Fibroblast of pulmonary artery (primary cell): ENCODE measurements around the gene KSR1.

Source experiments
- DNase-seq: peaks from one replicate; pipeline ENCODE4 v3.0.0-alpha.2; 2010; ENCODE audit warnings: low read depth
- H3K4me3 ChIP-seq: replicated peaks from 2 replicates; pipeline ENCODE4 v1.5.1; 2011; ENCODE audit warnings: low read depth, mild to moderate bottlenecking, control low read depth, low read length, moderate library complexity
- TF ChIP-seq, protein P1 (sequence below): IDR thresholded peaks from 2 replicates; pipeline ENCODE4 v1.5.1; 2011; ENCODE audit warnings: mild to moderate bottlenecking, control low read depth, low read length, inconsistent platforms; ENCODE audit errors: missing control alignments

Gene KSR1

GRCh38 chr17:27524594-27524993, 68.3 kb downstream of the KSR1 start:
- DNase-seq = no peak
- TF ChIP-seq, protein P1, sequence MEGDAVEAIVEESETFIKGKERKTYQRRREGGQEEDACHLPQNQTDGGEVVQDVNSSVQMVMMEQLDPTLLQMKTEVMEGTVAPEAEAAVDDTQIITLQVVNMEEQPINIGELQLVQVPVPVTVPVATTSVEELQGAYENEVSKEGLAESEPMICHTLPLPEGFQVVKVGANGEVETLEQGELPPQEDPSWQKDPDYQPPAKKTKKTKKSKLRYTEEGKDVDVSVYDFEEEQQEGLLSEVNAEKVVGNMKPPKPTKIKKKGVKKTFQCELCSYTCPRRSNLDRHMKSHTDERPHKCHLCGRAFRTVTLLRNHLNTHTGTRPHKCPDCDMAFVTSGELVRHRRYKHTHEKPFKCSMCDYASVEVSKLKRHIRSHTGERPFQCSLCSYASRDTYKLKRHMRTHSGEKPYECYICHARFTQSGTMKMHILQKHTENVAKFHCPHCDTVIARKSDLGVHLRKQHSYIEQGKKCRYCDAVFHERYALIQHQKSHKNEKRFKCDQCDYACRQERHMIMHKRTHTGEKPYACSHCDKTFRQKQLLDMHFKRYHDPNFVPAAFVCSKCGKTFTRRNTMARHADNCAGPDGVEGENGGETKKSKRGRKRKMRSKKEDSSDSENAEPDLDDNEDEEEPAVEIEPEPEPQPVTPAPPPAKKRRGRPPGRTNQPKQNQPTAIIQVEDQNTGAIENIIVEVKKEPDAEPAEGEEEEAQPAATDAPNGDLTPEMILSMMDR = no peak

GRCh38 chr17:27525316-27525715, 69.1 kb downstream of the KSR1 start:
- no peak overlapping the region for H3K4me3 ChIP-seq
- TF ChIP-seq, protein P1 = no peak
- DNase-seq = no peak

More at GRCh38 chr17:27524594-27524993, 68.3 kb downstream of the KSR1 start:
- no peak overlapping the region for H3K4me3 ChIP-seq

DNA sequence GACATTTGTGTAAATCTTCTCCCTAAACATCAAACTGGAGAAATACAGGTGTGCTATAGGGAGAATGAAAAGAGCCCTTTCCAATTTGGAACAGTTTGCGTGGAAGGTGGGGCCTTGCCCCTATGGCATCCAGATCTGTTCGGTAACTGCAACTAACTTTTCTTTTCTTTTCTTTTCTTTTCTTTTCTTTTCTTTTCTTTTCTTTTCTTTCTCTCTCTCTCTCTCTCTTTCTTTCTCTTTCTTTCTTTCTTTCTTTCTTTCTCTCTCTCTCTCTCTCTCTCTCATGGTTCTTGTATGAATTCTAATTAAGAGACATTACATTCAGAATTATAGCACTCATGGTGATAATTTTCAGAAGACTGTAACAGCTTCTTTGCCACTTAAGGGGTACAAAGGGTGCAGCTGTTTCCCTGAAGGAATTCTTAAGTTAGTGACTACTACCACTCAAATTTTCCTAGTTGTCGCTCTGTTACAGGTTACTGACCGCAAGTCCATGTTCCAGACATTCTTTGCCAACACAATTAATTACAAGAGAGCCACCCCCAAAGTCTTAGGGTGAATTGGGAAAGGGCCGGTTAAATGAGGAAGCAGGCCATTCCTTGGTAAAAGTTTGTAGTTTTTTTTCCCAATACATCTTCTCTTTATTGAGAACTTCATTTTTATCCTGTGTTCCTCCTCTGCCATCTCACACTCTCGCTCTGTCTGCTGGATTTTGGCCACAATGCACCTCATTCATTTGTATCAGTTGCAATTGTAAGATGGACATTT, 69.8 kb downstream of the KSR1 start:
- DNase-seq = no peak
- TF ChIP-seq, protein P1 = no peak
- H3K4me3 ChIP-seq = no peak overlapping the region

DNA sequence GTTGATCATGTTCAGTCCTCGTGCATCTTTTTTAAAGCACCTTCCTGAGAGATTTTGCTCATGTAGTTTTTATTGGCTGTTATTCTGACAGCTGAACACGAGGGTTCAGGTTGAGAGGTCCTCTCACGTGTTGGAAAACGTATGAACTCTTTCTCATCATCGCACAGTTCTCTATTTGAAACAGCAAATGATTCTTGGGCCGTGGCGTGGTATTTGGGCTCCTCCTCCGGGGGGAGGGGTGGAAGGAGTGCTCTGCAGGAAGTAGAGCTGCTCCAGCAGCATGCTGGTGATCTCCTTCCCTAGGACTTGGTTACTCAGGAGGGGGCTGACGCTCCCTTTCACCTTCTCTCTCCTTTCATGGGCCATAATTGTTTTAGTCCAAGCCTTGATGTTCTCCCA, 70.4 kb downstream of the KSR1 start:
- peak; percentile 52 for DNase-seq
- TF ChIP-seq, protein P1 = no peak
- no peak overlapping the region for H3K4me3 ChIP-seq

GRCh38 chr17:27529230-27529796, 73.1 kb downstream of the KSR1 start:
- no peak overlapping the region for H3K4me3 ChIP-seq
- peak; percentile 72 for DNase-seq
- TF ChIP-seq, protein P1 = no peak

DNA sequence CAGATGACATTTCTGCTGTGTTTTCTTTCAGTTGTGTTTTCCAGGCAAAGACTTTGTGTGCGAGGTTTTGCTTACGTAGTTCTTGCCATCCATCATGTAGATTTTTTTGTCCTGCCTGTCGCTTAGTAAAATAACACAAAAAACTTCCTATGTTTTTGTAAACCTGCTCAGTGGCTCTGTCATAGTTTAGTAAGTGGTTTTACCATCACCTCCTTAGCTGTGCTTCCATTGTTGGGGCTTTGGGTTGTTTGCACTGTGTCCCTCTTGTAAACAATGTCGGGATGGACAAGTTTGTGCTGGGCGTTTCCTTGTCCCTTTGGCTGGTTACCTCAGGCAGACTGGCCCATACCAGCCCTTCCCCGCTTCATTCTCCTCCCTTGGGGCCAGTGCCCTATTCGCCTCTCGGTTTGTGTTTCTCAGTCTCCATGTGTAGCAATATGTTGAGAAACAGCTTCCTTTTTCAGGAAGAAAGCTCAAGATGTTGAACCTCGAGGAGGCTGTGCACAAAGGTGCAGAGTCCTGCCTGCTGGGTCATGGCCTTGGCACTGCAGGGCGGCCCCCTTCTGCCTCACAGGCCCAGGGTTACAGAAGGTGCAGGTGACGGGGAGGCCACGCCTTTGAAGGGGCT, 74.6 kb downstream of the KSR1 start:
- TF ChIP-seq, protein P1 = no peak
- no peak overlapping the region for H3K4me3 ChIP-seq
- DNase-seq = peak; percentile 63
